HS-5 (cell line): ENCODE data around the gene TTC34.
"Not testable (repeated sequence)": the region's sequence is repeated elsewhere in the genome, so short reads cannot be mapped to it uniquely, and the experiment has no call there.

Experiments
- DNase-seq: peaks from one replicate; pipeline ENCODE4 v3.0.0-alpha.2; 2012; ENCODE audit warnings: low read depth

The TTC34 gene

DNA sequence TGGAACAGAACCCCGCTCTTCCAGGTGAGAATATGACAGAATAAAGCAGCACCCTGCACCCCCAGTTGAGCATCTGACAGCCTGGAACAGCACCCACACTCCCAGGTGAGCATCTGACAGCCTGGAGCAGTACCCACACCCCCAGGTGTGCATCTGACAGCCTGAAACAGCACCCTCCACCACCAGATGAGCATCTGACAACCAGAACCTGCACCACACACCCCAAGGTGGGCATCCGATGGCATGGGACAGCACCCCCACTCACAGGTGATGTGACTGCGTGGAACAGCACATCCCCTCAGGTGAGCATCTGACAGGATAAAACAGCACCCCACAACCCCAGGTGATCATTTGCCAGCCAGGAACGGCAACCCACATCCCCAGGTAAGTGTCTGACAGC, 26.2 kb downstream of the TTC34 start:
- not testable (repeated sequence) for DNase-seq

DNA sequence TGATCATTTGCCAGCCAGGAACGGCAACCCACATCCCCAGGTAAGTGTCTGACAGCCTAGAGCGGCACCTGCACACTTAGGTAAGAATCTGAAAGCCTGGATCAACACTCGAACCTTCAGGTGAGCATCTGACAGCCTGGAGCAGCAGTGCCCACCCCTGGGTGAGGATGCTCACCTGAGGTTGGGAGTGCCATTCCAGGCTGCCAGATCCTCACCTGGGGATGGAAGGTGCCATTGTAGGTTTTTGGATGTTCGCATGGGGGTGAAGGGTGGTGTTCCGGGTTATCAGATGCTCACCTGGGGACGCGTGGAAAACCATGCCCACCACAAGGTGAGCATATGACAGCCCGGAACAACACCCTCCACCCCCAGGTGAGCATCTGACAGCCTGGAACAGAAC, 33.4 kb downstream of the TTC34 start:
- not testable (repeated sequence) for DNase-seq

DNA sequence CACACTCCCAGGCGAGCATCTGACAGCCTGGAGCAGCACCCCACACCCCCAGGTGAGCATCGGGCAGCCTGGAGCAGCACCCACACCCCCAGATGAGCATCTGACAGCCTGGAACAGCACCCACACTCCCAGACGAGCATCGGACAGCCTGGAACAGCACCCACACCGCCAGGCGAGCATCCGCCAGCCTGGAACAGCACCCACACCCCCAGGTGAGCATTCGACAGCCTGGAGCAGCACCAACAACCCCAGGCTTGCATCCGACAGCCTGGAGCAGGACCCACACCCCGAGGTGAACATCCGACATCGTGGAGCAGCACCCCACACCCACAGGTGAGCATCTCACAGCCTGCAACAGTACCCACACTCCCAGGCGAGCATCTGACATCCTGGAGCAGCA, 42.1 kb downstream of the TTC34 start:
- not testable (repeated sequence) for DNase-seq

DNA sequence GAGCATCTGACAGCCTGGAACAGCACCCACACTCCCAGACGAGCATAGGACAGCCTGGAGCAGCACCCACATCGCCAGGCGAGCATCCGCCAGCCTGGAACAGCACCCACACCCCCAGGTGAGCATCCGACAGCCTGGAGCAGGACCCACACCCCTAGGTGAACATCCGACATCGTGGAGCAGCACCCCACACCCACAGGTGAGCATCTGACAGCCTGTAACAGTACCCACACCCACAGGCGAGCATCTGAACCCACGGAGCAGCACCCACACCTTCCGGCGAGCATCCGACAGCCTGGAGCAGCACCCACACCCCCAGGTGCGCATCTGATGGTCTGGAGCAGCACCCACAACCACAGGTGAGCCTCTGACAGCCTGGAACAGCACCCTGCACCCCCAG, 44.0 kb downstream of the TTC34 start:
- not testable (repeated sequence) for DNase-seq

DNA sequence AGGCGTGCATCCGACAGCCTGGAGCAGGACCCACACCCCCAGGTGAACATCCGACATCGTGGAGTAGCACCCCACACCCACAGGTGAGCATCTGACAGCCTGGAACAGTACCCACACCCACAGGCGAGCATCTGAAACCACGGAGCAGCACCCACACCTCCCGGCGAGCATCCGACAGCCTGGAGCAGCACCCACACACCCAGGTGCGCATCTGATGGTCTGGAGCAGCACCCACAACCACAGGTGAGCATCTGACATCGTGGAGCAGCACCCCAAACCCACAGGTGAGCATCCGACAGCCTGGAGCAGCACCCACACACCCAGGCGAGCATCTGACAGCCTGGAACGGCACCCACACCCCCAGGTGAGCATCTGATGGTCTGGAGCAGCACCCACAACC, 46.1 kb downstream of the TTC34 start:
- DNase-seq = not testable (repeated sequence)

DNA sequence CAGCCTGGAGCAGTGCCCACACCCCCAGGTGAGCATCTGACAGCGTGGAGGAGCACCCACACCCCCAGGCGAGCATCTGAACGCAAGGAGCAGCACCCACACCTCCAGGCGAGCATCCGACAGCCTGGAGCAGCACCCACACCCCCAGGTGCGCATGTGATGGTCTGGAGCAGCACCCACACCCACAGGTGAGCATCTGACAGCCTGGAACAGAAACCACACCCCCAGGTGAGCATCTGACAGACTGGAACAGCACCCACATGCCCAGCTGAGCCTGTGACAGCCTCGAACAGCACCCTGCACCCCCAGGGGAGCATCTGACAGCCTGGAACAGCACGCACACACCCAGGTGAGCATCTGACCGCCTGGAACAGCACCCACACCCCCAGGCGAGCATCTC, 46.9 kb downstream of the TTC34 start:
- not testable (repeated sequence) for DNase-seq

DNA sequence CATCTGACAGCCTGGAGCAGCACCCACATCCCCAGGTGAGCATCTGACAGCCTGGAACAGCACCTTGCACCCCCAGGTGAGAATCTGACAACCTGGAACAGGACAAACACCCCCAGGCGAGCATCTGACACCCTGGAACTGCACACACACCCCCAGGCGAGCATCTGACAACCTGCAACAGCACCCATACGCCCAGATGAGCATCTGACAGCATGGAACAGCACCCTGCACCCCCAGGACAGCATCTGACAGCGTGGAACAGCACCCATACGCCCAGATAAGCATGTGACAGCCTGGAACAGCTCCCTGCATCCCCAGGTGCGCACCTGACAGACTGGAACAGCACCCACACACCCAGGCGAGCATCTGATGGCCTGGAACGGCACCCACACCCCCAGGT, 49.0 kb downstream of the TTC34 start:
- not testable (repeated sequence) for DNase-seq

DNA sequence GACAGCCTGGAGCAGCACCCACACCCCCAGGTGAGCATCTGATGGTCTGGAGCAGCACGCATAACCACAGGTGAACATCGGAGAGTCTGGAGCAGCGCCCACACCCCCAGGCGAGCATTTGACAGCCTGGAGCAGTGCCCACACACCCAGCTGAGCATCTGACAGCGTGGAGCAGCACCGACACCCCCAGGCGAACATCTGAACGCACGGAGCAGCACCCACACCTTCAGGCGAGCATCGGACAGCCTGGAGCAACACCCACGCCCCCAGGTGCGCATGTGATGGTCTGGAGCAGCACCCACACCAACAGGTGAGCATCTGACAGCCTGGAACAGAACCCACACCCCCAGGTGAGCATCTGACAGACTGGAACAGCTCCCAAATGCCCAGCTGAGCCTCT, 49.6 kb downstream of the TTC34 start:
- DNase-seq = not testable (repeated sequence)

DNA sequence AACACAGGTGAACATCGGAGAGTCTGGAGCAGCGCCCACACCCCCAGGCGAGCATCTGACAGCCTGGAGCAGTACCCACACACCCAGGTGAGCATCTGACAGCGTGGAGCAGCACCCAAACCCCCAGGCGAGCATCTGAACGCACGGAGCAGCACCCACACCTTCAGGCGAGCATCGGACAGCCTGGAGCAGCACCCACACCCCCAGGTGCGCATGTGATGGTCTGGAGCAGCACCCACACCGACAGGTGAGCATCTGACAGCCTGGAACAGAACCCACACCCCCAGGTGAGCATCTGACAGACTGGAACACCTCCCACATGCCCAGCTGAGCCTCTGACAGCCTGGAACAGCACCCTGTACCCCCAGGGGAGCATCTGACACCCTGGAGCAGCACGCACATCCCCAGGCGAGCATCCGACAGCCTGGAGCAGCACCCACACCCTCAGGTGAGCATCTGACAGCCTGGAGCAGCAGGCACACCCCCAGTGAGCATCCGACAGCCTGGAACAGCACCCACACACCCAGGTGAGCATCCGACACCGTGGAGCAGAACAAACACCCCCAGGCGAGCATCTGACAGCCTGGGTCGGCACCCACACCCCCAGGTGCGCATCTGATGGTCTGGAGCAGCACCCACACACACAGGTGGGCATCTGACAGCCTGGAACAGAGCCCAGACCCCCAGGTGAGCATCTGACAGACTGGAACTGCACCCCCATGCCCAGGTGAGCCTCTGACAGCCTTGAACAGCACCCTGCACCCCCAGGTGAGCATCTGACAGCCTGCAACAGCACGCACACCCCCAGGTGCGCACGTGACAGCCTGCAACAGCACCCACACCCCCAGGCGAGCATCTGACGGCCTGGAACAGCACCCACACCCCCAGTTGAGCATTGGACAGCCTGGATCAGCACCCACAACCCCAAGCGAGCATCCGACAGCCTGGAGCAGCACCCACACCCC, 50.4 kb downstream of the TTC34 start:
- not testable (repeated sequence) for DNase-seq

DNA sequence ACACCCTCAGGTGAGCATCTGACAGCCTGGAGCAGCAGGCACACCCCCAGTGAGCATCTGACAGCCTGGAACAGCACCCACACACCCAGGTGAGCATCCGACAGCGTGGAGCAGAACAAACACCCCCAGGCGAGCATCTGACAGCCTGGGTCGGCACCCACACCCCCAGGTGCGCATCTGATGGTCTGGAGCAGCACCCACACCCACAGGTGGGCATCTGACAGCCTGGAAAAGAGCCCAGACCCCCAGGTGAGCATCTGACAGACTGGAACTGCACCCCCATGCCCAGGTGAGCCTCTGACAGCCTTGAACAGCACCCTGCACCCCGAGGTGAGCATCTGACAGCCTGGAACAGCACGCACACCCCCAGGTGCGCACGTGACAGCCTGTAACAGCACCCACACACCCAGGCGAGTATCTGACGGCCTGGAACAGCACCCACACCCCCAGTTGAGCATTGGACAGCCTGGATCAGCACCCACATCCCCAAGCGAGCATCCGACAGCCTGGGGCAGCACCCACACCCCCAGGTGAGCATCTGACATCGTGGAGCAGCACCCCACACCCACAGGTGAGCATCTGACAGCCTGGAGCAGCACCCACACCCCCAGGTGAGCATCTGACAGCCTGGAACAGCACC, 51.3 kb downstream of the TTC34 start:
- not testable (repeated sequence) for DNase-seq

DNA sequence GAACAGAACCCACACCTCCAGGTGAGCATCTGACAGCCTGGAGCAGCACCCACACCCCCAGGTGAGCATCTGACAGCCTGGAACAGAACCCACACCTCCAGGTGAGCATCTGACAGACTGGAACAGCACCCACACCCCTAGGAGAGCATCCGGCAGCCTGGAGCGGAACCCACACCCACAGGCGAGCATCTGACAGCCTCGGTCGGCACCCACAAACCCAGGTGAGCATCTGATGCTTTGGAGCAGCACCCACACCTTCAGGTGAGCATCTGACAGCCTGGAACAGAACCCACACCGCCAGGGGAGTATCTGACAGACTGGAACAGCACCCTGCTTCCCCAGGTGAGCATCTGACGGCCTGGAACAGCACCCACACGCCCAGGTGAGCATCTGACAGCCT, 52.9 kb downstream of the TTC34 start:
- DNase-seq = not testable (repeated sequence)

DNA sequence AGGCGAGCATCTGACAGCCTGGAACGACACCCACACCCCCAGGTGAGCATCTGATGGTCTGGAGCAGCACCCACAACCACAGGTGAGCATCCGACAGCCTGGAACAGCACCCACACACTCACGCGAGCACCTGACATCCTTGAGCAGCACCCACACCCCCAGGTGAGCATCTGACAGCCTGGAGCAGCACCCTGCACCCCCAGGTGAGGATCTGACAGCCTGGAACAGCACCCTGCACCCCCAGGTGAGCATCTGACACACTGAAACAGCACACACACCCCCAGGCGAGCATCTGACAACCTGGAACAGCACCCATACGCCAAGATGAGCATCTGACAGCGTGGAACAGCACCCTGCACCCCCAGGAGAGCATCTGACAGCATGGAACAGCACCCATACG, 106.7 kb downstream of the TTC34 start:
- DNase-seq = not testable (repeated sequence)

DNA sequence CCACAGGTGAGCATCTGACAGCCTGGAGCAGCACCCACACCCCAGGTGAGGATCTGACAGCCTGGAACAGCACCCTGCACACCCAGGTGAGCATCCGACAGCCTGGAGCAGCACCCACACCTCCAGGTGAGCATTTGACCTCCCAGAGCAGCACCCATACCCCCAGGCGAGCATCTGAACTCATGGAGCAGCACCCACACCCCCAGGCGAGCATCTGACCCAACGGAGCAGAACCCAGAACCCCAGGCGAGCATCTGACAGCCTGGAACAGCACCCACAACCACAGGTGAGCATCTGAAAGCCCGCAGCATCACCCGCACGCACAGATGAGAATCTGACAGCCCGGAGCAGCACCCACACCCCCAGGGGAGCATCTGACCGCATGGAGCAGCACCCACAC, 111.3 kb downstream of the TTC34 start:
- DNase-seq = not testable (repeated sequence)

DNA sequence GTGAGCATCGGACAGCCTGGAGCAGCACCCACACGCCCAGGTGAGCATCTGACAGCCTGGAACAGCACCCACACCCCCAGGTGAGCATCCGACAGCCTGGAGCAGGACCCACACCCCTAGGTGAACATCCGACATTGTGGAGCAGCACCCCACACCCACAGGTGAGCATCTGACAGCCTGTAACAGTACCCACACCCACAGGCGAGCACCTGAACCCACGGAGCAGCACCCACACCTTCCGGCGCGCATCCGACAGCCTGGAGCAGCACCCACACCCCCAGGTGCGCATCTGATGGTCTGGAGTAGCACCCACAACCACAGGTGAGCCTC, 113.2 kb downstream of the TTC34 start:
- DNase-seq = not testable (repeated sequence)

DNA sequence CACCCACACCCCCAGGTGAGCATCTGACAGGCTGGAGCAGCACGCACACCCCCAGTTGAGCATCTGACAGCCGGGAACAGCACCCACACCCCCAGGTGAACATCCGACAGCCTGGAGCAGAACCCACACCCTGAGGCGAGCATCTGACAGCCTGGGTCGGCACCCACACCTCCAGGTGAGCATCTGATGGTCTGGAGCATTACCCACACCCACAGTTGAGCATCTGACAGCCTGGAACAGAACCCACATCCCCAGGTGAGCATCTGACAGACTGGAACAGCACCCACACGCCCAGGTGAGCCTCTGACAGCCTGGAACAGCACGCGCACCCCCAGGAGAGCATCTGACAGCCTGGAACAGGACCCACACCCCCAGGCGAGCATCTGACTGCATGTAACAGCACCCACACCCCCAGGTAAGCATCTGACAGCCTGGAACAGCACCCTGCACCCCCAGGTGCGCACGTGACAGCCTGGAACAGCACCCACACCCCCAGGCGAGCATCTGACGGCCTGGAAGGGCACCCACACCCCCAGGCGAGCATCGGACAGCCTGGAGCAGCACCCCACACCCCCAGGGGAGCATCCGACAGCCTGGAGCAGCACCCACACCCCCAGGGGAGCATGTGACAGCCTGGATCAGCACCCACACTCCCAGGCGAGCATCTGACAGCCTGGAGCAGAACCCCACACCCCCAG, 113.7 kb downstream of the TTC34 start:
- DNase-seq = not testable (repeated sequence)

DNA sequence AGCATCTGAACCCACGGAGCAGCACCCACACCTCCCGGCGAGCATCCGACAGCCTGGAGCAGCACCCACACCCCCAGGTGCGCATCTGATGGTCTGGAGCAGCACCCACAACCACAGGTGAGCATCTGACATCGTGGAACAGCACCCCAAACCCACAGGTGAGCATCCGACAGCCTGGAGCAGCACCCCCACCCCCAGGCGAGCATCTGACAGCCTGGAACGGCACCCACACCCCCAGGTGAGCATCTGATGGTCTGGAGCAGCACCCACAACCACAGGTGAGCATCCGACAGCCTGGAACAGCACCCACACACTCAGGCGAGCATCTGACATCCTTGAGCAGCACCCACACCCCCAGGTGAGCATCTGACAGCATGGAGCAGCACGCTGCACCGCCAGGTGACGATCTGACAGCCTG, 114.3 kb downstream of the TTC34 start:
- not testable (repeated sequence) for DNase-seq

DNA sequence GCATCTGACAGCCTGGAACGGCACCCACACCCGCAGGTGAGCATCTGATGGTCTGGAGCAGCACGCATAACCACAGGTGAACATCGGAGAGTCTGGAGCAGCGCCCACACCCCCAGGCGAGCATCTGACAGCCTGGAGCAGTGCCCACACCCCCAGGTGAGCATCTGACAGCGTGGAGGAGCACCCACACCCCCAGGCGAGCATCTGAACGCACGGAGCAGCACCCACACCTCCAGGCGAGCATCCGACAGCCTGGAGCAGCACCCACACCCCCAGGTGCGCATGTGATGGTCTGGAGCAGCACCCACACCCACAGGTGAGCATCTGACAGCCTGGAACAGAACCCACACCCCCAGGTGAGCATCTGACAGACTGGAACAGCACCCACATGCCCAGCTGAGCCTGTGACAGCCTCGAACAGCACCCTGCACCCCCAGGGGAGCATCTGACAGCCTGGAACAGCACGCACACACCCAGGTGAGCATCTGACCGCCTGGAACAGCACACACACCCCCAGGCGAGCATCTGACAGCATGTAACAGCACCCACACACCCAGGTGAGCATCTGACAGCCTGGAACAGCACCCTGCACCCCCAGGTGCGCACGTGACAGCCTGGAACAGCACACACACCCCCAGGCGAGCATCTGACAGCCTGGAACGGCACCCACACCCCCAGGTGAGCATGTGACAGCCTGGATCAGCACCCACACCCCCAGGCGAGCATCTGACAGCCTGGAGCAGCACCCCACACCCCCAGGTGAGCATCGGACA, 115.2 kb downstream of the TTC34 start:
- not testable (repeated sequence) for DNase-seq

DNA sequence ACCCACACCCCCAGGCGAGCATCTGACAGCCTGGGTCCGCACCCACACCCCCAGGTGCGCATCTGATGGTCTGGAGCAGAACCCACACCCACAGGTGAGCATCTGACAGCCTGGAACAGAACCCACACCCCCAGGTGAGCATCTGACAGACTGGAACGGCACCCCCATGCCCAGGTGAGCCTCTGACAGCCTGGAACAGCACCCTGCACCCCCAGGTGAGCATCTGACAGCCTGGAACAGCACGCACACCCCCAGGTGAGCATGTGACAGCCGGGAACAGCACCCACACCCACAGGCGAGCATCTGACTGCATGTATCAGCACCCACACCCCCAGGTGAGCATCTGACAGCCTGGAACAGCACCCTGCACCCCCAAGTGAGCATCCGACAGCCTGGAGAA, 115.8 kb downstream of the TTC34 start:
- DNase-seq = not testable (repeated sequence)

DNA sequence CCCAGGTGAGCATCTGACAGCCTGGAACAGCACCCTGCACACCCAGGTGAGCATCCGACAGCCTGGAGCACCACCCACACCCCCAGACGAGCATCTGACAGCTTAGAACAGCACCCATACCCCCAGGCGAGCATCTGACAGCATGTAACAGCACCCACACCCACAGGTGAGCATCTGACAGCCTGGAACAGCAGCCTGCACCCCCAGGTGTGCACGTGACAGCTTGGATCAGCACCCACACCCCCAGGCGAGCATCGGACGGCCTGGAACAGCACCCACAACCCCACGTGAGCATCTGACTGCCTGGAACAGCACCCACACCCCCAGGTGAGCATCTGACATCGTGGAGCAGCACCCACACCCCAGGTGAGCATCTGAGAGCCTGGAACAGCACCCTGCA, 116.6 kb downstream of the TTC34 start:
- not testable (repeated sequence) for DNase-seq

DNA sequence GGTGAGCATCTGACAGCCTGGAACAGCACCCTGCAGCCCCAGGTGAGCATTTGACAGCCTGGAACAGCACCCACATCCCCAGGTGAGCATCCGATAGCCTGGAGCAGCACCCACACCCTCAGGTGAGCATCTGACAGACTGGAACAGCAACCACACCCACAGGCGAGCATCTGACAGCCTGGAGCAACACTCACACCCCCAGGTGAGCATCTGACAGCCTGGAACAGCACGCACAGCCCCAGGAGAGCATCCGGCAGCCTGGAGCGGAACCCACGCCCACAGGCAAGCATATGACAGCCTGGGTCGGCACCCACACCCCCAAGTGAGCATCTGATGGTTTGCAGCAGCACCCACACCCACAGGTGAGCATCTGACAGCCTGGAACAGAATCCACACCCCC, 117.5 kb downstream of the TTC34 start:
- not testable (repeated sequence) for DNase-seq

DNA sequence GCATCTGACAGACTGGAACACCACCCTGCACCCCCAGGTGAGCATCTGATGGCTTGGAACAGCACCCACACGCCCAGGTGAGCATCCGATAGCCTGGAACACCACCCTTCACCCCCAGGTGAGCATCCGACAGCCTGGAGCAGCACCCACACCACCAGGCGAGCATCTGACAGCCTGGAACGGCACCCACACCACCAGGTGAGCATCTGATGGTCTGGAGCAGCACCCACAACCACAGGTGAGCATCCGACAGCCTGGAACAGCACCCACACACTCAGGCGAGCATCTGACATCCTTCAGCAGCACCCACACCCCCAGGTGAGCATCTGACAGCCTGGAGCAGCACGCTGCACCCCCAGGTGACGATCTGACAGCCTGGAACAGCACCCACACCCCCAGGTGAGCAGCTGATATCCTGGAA, 118.2 kb downstream of the TTC34 start:
- DNase-seq = not testable (repeated sequence)

DNA sequence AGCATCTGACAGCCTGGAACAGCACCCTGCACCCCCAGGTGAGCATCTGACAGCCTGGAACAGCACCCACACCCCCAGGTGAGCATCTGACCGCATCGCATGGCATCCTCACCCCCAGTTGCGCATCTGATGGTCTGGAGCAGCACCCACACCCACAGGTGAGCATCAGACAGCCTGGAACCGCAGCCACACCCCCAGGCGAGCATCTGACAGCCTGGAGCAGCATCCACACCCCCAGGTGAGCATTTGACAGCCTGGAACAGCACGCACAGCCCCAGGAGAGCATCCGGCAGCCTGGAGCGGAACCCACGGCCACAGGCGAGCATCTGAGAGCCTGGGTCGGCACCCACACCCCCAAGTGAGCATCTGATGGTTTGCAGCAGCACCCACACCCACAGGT, 118.6 kb downstream of the TTC34 start:
- not testable (repeated sequence) for DNase-seq
